Measurements from ENCODE around the gene NOX5.

NOX5 gene

DNA sequence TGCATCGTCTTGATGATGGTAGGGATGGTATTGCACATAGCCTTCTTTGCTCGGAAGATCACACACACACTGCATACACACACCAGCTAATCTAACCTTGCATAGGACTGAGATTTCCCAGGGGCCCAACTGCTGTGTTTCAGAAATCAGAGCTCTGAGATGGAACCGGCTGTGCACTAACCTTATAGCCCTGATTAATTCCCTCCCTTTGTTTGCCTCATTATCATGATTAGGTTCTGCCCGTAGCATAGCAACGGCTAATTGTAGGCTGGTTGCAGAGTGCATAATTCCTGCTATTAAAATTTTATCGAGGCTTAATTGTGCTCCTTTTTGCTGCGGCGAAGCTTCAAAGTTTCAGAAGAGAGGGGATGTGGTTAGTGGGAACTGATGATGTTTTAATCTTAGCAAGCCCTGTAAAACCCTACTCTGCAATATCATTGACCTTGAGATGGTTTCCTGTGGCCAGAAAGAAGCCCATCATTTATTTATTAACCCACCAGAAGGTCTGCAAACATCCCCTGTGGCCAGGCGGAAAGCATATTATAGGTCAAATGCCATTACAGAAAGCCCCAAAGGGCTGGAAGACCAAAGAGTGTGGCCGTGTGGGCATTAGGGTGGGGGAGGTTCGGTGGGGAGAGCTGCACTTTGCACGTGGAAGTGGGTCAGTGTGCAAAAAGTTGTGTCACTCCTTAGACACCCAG, 89.7 kb downstream of the NOX5 start:
- no peak overlapping the region for H3K4me3 ChIP-seq (ENCODE audit: insufficient read depth in 1 of 2, low read depth in 1 of 2, low read length in 2 of 2)
- no peak overlapping the region for H2BK5ac ChIP-seq (ENCODE audit: low read depth, low read length, poor library complexity, severe bottlenecking)
- H2BK12ac ChIP-seq (ENCODE audit: low read length in 2 of 2) = no peak overlapping the region
- H3K36me3 ChIP-seq (ENCODE audit: control insufficient read depth in 1 of 2, insufficient read depth in 2 of 2, low read depth in 1 of 2, low read length in 2 of 2) = no peaks in the 10 kb centered on the region
- WGBS = 75% methylated on average over 12 of the region's 12 CpGs
- H3K4me2 ChIP-seq (ENCODE audit: low read length, poor library complexity, severe bottlenecking) = no peak overlapping the region
- no peak overlapping the region for H2AFZ ChIP-seq (ENCODE audit: low read depth, low read length)
- H3K23ac ChIP-seq (ENCODE audit: low read length in 2 of 2) = no peak overlapping the region
- H3K14ac ChIP-seq (ENCODE audit: low read length in 2 of 2) = no peak overlapping the region
- H3K79me1 ChIP-seq (replicated peaks; ENCODE audit: low read length, poor library complexity, severe bottlenecking) = no peaks in the 10 kb centered on the region
- H3K27ac ChIP-seq (ENCODE audit: low read length, poor library complexity, severe bottlenecking) = no peak overlapping the region
- no peak overlapping the region for H3K9ac ChIP-seq (ENCODE audit: low read length)
- no peak overlapping the region for H3K4ac ChIP-seq (ENCODE audit: low read depth in 1 of 2, low read length in 2 of 2)
- H3K4me1 ChIP-seq (ENCODE audit: control insufficient read depth, insufficient read depth, low read depth, low read length) = no peaks in the 10 kb centered on the region
- peaks cover 41 to 78% of the 10 kb centered on the region in 2 experiments for H3K27me3 ChIP-seq (ENCODE audit: control insufficient read depth in 1 of 2, insufficient read depth in 1 of 2, low read length in 2 of 2)
- H3K9me3 ChIP-seq (ENCODE audit: control insufficient read depth, low read length) = no peaks in the 10 kb centered on the region
- H2BK15ac ChIP-seq (ENCODE audit: low read depth, poor library complexity, severe bottlenecking) = no peak overlapping the region
- H2AK5ac ChIP-seq (ENCODE audit: low read length, severe bottlenecking) = no peak overlapping the region
- no peak overlapping the region for H3K18ac ChIP-seq (ENCODE audit: low read depth in 1 of 2, low read length in 2 of 2)
- H2BK120ac ChIP-seq (ENCODE audit: low read depth, low read length) = no peak overlapping the region
- H4K8ac ChIP-seq (ENCODE audit: low read length) = no peak overlapping the region
- DNase-seq = no peak
- no peak overlapping the region for H4K91ac ChIP-seq (ENCODE audit: low read length)

DNA sequence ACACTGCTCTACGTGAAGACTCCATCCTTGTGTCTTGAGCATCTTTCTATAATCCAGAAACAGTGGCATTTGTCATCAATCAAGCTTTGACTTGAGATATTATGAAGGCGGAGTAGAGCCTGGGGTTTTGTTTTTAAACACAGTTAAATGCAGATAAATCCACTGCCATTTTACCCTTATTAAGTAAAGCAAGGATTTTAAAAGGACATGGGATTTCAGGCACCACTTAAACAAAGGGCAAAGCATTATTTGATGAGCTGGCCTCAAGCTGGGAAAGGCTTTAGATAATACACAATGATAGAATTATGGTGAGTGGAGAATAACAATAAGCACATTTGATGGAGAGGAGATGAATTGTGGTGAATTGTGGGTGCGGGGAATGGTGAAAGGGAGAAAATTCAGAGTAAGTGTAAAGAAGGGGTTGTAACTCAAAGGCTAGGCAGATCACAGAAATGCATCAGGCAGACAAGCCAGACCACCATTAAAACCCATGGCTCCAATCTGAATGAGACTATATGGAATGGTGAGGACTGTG, 91.0 kb downstream of the NOX5 start:
- Histone ChIP-seq H3K79me1 (replicated peaks; ENCODE audit: low read length, poor library complexity, severe bottlenecking) (no peaks in the 10 kb centered on the region), H3K4me1 (ENCODE audit: control insufficient read depth, insufficient read depth, low read depth, low read length) (no peaks in the 10 kb centered on the region), H3K18ac (ENCODE audit: low read depth in 1 of 2, low read length in 2 of 2) (no peak overlapping the region), H3K23ac (ENCODE audit: low read length in 2 of 2) (no peak overlapping the region), H3K27me3 (ENCODE audit: control insufficient read depth in 1 of 2, insufficient read depth in 1 of 2, low read length in 2 of 2) (peaks cover 53 to 86% of the 10 kb centered on the region in 2 experiments), H2BK120ac (ENCODE audit: low read depth, low read length) (no peak overlapping the region), H3K14ac (ENCODE audit: low read length in 2 of 2) (no peak overlapping the region), H2BK15ac (ENCODE audit: low read depth, poor library complexity, severe bottlenecking) (no peak overlapping the region), H3K4me3 (ENCODE audit: insufficient read depth in 1 of 2, low read depth in 1 of 2, low read length in 2 of 2) (no peak overlapping the region), H2BK12ac (ENCODE audit: low read length in 2 of 2) (no peak overlapping the region), H4K91ac (ENCODE audit: low read length) (no peak overlapping the region), H2AK5ac (ENCODE audit: low read length, severe bottlenecking) (no peak overlapping the region), H3K4ac (ENCODE audit: low read depth in 1 of 2, low read length in 2 of 2) (no peak overlapping the region), H4K8ac (ENCODE audit: low read length) (no peak overlapping the region), H3K9ac (ENCODE audit: low read length) (no peak overlapping the region), H3K27ac (ENCODE audit: low read length, poor library complexity, severe bottlenecking) (no peak overlapping the region), H2AFZ (ENCODE audit: low read depth, low read length) (no peak overlapping the region), H3K9me3 (ENCODE audit: control insufficient read depth, low read length) (no peaks in the 10 kb centered on the region), H3K36me3 (ENCODE audit: control insufficient read depth in 1 of 2, insufficient read depth in 2 of 2, low read depth in 1 of 2, low read length in 2 of 2) (no peaks in the 10 kb centered on the region), H2BK5ac (ENCODE audit: low read depth, low read length, poor library complexity, severe bottlenecking) (no peak overlapping the region), H3K4me2 (ENCODE audit: low read length, poor library complexity, severe bottlenecking) (no peak overlapping the region)
- DNase-seq = no peak
- 100% methylated on average over 1 of the region's 3 CpGs for WGBS

DNA sequence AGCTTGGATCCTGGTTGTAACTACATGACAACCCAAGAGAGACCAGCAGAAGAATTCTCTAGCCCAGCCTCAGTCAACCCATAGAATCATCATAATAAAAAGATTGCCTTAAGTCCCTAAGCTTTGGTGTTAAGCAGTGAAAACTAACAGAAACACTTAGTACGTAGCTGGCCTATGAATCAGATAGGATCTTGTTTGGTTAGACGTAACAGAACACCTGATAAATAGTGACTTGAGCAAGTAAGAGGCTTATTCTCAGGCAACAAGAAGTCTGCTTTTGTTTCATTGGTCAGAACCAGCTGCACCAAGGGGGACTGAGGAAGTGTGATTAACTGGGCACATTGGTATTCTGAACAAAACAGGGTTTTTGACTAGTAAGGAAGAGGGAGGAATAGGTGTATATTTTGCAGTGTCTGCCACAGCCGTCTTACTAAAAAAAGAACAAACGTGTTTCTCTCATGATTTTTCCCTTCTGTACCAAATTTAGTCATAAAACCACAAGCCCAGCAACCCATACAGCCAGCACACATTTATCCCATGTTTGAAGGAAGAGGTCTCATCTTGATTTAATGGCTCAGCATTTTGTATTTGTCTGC, 92.6 kb downstream of the NOX5 start:
- H3K4ac ChIP-seq (ENCODE audit: low read depth in 1 of 2, low read length in 2 of 2) = no peak overlapping the region
- H3K4me1 ChIP-seq (ENCODE audit: control insufficient read depth, insufficient read depth, low read depth, low read length) = no peaks in the 10 kb centered on the region
- no peak overlapping the region for H2BK12ac ChIP-seq (ENCODE audit: low read length in 2 of 2)
- peaks cover 51 to 74% of the 10 kb centered on the region in 2 experiments for H3K27me3 ChIP-seq (ENCODE audit: control insufficient read depth in 1 of 2, insufficient read depth in 1 of 2, low read length in 2 of 2)
- H3K18ac ChIP-seq (ENCODE audit: low read depth in 1 of 2, low read length in 2 of 2) = no peak overlapping the region
- no peak overlapping the region for H3K4me2 ChIP-seq (ENCODE audit: low read length, poor library complexity, severe bottlenecking)
- no peak overlapping the region for H2AK5ac ChIP-seq (ENCODE audit: low read length, severe bottlenecking)
- no peak overlapping the region for H2AFZ ChIP-seq (ENCODE audit: low read depth, low read length)
- H2BK5ac ChIP-seq (ENCODE audit: low read depth, low read length, poor library complexity, severe bottlenecking) = no peak overlapping the region
- H4K91ac ChIP-seq (ENCODE audit: low read length) = no peak overlapping the region
- H3K4me3 ChIP-seq (ENCODE audit: insufficient read depth in 1 of 2, low read depth in 1 of 2, low read length in 2 of 2) = no peak overlapping the region
- DNase-seq = no peak
- no peak overlapping the region for H2BK15ac ChIP-seq (ENCODE audit: low read depth, poor library complexity, severe bottlenecking)
- H3K9ac ChIP-seq (ENCODE audit: low read length) = no peak overlapping the region
- no peak overlapping the region for H4K8ac ChIP-seq (ENCODE audit: low read length)
- no peaks in the 10 kb centered on the region for H3K79me1 ChIP-seq (replicated peaks; ENCODE audit: low read length, poor library complexity, severe bottlenecking)
- H3K14ac ChIP-seq (ENCODE audit: low read length in 2 of 2) = no peak overlapping the region
- no peak overlapping the region for H3K27ac ChIP-seq (ENCODE audit: low read length, poor library complexity, severe bottlenecking)
- H3K23ac ChIP-seq (ENCODE audit: low read length in 2 of 2) = no peak overlapping the region
- 86% methylated on average over 2 of the region's 4 CpGs for WGBS
- no peaks in the 10 kb centered on the region for H3K9me3 ChIP-seq (ENCODE audit: control insufficient read depth, low read length)
- no peaks in the 10 kb centered on the region for H3K36me3 ChIP-seq (ENCODE audit: control insufficient read depth in 1 of 2, insufficient read depth in 2 of 2, low read depth in 1 of 2, low read length in 2 of 2)
- H2BK120ac ChIP-seq (ENCODE audit: low read depth, low read length) = no peak overlapping the region

All from mesenchymal stem cell (in vitro differentiated cells and primary cell).